Measurements from ENCODE around the gene HLA-G.

DNA sequence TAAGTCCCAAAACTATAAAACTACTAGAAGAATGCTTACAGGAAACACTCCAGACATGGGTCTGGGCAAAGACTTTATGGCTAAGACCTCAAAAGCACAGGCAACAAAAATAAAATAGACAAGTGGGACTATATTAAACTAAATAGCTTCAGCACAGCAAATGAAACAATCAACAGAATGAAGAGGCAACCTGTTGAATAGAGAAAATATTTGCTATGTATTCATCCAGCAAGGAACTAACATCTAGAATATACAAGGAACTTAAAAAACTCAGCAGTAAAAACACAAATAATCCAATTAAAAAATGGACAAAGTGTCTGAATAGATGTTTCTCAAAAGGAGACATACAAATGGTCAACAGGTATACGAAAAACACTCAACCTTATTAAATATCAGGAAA, 30.4 kb downstream of the HLA-G start:
- TF ChIP-seq, protein P1, sequence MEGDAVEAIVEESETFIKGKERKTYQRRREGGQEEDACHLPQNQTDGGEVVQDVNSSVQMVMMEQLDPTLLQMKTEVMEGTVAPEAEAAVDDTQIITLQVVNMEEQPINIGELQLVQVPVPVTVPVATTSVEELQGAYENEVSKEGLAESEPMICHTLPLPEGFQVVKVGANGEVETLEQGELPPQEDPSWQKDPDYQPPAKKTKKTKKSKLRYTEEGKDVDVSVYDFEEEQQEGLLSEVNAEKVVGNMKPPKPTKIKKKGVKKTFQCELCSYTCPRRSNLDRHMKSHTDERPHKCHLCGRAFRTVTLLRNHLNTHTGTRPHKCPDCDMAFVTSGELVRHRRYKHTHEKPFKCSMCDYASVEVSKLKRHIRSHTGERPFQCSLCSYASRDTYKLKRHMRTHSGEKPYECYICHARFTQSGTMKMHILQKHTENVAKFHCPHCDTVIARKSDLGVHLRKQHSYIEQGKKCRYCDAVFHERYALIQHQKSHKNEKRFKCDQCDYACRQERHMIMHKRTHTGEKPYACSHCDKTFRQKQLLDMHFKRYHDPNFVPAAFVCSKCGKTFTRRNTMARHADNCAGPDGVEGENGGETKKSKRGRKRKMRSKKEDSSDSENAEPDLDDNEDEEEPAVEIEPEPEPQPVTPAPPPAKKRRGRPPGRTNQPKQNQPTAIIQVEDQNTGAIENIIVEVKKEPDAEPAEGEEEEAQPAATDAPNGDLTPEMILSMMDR (IDR thresholded peaks at IDR 0.05; ENCODE audit: low read depth, low read length), result no peak
- no peak for TF ChIP-seq EZH2phosphoT487 (IDR thresholded peaks at IDR 0.05; ENCODE audit: low read depth)
